ENCODE measurements around the gene HASPIN. TPM values are rescaled to one million over a fixed set of nuclear protein-coding genes. Genes with fewer than 3 reads are reported as not detected.

Gene HASPIN
- total RNA-seq: 1 to 10 TPM in 1 of 10 donors, under 1 TPM in 9; 0.12 to 1.5 (median 0.23) TPM
- under 1 TPM in 1 of 2 donors, not detected in 1; 0.29 TPM for polyA plus RNA-seq
- long read RNA-seq, donor 1: 0 reads
- long read RNA-seq, donor 2: 0 reads
- long read RNA-seq, donor 3: 0 reads

DNA sequence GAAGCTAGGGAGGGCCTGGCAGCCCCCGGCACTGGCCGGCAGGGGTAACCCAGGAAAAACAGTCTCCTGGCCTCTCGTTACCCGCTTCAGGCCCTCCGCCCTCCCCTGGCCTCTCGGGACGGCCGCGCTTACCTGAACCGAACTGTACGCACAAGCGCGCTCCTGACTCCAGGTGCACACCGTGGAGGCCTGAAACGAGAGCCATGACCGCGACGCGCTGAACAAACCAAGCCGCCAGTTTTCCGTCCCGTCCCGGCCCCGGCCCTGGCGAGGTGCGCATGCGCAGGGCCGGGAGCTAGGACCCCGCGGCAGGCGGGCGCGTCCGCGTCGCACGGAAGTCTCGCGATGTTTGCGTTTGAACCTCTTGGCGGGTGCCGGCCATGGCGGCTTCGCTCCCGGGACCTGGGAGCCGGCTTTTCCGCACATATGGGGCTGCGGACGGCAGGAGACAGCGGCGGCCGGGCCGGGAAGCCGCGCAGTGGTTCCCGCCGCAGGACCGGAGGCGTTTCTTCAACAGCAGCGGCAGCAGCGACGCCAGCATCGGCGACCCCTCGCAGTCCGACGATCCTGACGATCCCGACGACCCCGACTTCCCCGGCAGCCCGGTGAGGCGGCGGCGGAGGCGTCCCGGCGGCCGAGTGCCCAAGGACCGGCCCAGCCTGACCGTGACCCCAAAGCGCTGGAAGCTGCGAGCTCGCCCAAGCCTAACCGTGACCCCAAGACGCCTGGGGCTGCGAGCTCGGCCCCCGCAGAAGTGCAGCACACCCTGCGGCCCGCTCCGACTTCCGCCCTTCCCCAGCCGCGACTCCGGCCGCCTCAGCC, at the start of gene HASPIN:
HASPIN (plus strand) TSS at position 348 of the 822 bp plus-strand sequence; CDS start at position 381, 33 bp downstream.
- 0% methylated on average over 85 to 98 of the region's 98 CpGs for WGBS, 2 donors
- no peaks in the 10 kb centered on the region for H3K9me3 ChIP-seq
- TF ChIP-seq, protein P1, sequence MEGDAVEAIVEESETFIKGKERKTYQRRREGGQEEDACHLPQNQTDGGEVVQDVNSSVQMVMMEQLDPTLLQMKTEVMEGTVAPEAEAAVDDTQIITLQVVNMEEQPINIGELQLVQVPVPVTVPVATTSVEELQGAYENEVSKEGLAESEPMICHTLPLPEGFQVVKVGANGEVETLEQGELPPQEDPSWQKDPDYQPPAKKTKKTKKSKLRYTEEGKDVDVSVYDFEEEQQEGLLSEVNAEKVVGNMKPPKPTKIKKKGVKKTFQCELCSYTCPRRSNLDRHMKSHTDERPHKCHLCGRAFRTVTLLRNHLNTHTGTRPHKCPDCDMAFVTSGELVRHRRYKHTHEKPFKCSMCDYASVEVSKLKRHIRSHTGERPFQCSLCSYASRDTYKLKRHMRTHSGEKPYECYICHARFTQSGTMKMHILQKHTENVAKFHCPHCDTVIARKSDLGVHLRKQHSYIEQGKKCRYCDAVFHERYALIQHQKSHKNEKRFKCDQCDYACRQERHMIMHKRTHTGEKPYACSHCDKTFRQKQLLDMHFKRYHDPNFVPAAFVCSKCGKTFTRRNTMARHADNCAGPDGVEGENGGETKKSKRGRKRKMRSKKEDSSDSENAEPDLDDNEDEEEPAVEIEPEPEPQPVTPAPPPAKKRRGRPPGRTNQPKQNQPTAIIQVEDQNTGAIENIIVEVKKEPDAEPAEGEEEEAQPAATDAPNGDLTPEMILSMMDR (IDR thresholded peaks at IDR 0.05): peak in 5 of 9 donors; percentile 21 to 36 (median 33)
- ATAC-seq: peak; percentile 94 to 98 (median 96)
- H3K27ac ChIP-seq: peak within 1 kb of the TSS; percentile 42 to 97 (median 88)
- no peaks in the 10 kb centered on the region for H3K27me3 ChIP-seq
- DNase-seq: peak; percentile 90 to 94
- H3K4me3 ChIP-seq: peak within 1 kb of the TSS; percentile 62 to 92 (median 72)
- H3K36me3 ChIP-seq: peaks cover 0 to 24% (median 0%) of the 10 kb centered on the region in 9 donors
- intact Hi-C loops (cut with DNase I): loop anchor here in 1 of 10 donors (2.0 kb wide), 1 partner anchor 29 kb away; no protein-coding TSS in a partner anchor
- H3K4me1 ChIP-seq: peaks cover 10 to 49% (median 30%) of the 10 kb centered on the region in 9 donors

DNA sequence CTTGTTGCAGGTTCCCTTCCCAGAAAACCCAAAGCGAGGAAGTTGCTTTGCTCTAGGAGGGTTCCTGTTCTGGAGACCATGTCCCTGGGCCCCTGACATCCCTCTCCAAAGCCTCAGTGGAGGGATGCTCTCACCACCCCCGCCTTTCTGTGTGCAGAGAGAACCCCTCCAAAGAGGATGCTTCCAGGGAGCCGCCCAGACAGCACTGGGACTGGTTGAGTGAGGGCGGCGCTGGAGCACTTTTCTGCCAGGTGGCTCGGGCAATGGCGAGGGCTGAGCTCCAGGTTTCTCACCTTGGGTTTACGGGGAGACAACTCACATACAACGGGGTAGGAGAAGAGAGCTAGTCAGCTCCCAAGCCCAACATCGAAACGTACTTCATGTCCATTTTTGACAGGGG, 47.8 kb upstream of the HASPIN start:
- TF ChIP-seq, protein P1 (IDR thresholded peaks at IDR 0.05): no peak
- peaks cover 0 to 19% (median 0%) of the 10 kb centered on the region in 9 donors for H3K36me3 ChIP-seq
- DNase-seq: no peak
- WGBS, 2 donors: 85 to 88% methylated on average over 11 of the region's 11 CpGs
- H3K4me3 ChIP-seq: no peak overlapping the region
- no peaks in the 10 kb centered on the region for H3K27me3 ChIP-seq
- no peak overlapping the region for H3K27ac ChIP-seq
- H3K9me3 ChIP-seq: no peaks in the 10 kb centered on the region
- peaks cover 0 to 4% (median 0%) of the 10 kb centered on the region in 9 donors for H3K4me1 ChIP-seq
- intact Hi-C loops (cut with DNase I): no loop called here
- no peak for ATAC-seq

DNA sequence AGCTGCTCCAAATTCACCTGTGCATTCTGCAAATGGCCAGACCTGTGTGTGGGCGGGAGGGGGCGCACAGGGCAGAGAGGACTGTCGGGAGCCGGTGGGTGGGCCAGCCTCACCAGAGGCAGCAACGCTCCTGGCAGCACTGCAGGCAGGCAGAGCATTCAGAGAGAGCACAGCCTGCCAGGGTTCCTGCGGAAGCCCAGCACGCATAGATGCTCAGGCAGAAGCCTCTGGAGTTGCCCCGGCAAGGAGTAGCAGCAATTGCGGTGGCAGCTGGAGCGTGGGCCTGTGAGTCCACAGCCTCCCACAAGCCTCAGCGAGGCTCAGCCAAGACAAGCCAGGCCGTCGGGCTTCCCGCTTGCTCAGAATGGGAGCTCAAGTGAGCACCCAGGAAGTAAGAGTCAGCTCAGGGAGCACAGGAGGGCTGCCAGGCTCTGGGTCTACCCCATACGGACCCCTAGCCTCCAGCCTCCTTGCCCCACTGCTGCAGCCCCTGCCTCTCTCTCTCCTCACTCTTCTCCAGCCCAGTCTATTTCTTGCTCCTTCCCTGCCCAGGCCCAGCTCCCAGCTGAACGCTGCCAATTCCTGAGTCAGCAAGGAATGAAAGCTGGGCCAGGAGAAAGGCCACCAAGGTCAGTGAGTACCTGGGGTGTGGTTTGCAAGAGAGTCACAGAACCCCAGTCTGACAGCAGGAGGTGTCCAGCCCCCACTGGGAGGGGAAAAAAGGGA, 45.4 kb upstream of the HASPIN start:
- intact Hi-C loops (cut with DNase I): no loop called here
- DNase-seq (no peak), ATAC-seq (peak in 2 of 8 donors; percentile 7 to 13)
- no peak overlapping the region for H3K27ac ChIP-seq
- no peak overlapping the region for H3K4me3 ChIP-seq
- peaks cover 0 to 10% (median 0%) of the 10 kb centered on the region in 9 donors for H3K4me1 ChIP-seq
- H3K36me3 ChIP-seq: peaks cover 0 to 8% (median 0%) of the 10 kb centered on the region in 9 donors
- peaks cover 0 to 7% (median 3%) of the 10 kb centered on the region in 7 donors for H3K27me3 ChIP-seq
- TF ChIP-seq, protein P1 (IDR thresholded peaks at IDR 0.05): no peak
- H3K9me3 ChIP-seq: no peaks in the 10 kb centered on the region
- WGBS, 2 donors: 59 to 62% methylated on average over 16 of the region's 16 CpGs
